ENCODE results near the gene ZNHIT2. TPM values are rescaled to one million over a fixed set of nuclear protein-coding genes. Genes with fewer than 3 reads are reported as not detected.

Gene ZNHIT2
- total and polyA plus RNA-seq, 2 experiments from 2014 or later, result 17.7 to 18.1 TPM

- no peak overlapping the region for H3K27ac ChIP-seq (ENCODE audit: low read depth)
These were observed 16.7 kb downstream of the ZNHIT2 start for GRCh38 chr11:65100674-65101350.

DNA sequence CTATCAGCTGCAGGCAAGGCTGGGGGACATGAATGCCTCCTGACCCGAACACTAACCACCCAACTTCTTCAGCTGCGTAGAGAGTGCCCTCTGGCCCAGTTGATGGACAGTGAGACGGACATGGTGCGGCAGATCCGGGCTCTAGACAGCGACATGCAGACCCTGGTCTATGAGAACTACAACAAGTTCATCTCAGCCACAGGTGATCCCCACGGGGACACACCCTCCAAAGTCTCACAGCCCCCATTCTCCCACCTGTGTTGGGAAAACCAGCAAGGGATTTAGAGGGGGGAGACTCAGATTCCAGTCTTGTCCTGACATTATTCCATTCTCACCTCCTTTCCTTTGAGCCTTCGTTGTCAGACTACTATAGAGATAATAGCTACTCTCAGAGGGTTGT is 20.6 kb downstream of the ZNHIT2 start:
- Mint-ChIP-seq H3K4me1 (peaks cover 2% of the 10 kb centered on the region; the same call in 2 of the 3 replicates), H3K4me3 (peak overlapping the region; percentile 97), H3K36me3 (ENCODE audit: low read depth) (peaks cover 4% of the 10 kb centered on the region; the same call in 2 of the 3 replicates), H3K27me3 (ENCODE audit: insufficient read depth, low read depth, poor library complexity) (peaks cover 6% of the 10 kb centered on the region), H3K27ac (no peak overlapping the region), H3K9me3 (no peaks in the 10 kb centered on the region)
- no peaks in the 10 kb centered on the region for H3K9me2 ChIP-seq (ENCODE audit: insufficient read depth)
- ATAC-seq, result no peak
- no peak overlapping the region for H2AFZ ChIP-seq
- no peaks in the 10 kb centered on the region; the same call in 1 of the 2 replicates for H4K20me1 ChIP-seq (replicated peaks; ENCODE audit: insufficient read depth)
- H3K27ac ChIP-seq (ENCODE audit: low read depth), result no peak overlapping the region
- H3F3A ChIP-seq (replicated peaks; ENCODE audit: low read depth), result 0 out of 2 replicates have a peak, but pooled peaks cover 5% of the 10 kb centered on the region
- peaks cover 27% of the 10 kb centered on the region for H3K79me2 ChIP-seq (replicated peaks; ENCODE audit: insufficient read depth)
- H3K4me2 ChIP-seq, result peak overlapping the region; percentile 70
- no peaks in the 10 kb centered on the region for H3K27me3 ChIP-seq (ENCODE audit: insufficient read depth)
- DNase-seq (ENCODE audit: low spot score), result no peak
- H3K4me3 ChIP-seq, result peak overlapping the region; percentile 96
- peaks cover 6% of the 10 kb centered on the region for H3K4me1 ChIP-seq (ENCODE audit: insufficient read depth)
- peaks cover 4% of the 10 kb centered on the region; the same call in 1 of the 2 replicates for H3K36me3 ChIP-seq (ENCODE audit: insufficient read depth)
- TF ChIP-seq, protein P1, sequence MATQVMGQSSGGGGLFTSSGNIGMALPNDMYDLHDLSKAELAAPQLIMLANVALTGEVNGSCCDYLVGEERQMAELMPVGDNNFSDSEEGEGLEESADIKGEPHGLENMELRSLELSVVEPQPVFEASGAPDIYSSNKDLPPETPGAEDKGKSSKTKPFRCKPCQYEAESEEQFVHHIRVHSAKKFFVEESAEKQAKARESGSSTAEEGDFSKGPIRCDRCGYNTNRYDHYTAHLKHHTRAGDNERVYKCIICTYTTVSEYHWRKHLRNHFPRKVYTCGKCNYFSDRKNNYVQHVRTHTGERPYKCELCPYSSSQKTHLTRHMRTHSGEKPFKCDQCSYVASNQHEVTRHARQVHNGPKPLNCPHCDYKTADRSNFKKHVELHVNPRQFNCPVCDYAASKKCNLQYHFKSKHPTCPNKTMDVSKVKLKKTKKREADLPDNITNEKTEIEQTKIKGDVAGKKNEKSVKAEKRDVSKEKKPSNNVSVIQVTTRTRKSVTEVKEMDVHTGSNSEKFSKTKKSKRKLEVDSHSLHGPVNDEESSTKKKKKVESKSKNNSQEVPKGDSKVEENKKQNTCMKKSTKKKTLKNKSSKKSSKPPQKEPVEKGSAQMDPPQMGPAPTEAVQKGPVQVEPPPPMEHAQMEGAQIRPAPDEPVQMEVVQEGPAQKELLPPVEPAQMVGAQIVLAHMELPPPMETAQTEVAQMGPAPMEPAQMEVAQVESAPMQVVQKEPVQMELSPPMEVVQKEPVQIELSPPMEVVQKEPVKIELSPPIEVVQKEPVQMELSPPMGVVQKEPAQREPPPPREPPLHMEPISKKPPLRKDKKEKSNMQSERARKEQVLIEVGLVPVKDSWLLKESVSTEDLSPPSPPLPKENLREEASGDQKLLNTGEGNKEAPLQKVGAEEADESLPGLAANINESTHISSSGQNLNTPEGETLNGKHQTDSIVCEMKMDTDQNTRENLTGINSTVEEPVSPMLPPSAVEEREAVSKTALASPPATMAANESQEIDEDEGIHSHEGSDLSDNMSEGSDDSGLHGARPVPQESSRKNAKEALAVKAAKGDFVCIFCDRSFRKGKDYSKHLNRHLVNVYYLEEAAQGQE (IDR thresholded peaks at IDR 0.05; ENCODE audit: unreplicated experiment), result no peak
- no peak for TF ChIP-seq ZNF462 (CRISPR knock-in tag; IDR thresholded peaks at IDR 0.05)
- TF ChIP-seq, protein P2, sequence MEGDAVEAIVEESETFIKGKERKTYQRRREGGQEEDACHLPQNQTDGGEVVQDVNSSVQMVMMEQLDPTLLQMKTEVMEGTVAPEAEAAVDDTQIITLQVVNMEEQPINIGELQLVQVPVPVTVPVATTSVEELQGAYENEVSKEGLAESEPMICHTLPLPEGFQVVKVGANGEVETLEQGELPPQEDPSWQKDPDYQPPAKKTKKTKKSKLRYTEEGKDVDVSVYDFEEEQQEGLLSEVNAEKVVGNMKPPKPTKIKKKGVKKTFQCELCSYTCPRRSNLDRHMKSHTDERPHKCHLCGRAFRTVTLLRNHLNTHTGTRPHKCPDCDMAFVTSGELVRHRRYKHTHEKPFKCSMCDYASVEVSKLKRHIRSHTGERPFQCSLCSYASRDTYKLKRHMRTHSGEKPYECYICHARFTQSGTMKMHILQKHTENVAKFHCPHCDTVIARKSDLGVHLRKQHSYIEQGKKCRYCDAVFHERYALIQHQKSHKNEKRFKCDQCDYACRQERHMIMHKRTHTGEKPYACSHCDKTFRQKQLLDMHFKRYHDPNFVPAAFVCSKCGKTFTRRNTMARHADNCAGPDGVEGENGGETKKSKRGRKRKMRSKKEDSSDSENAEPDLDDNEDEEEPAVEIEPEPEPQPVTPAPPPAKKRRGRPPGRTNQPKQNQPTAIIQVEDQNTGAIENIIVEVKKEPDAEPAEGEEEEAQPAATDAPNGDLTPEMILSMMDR (conservative IDR thresholded peaks at IDR 0.05; ENCODE audit: low read depth in 2 of 2), result no peak

More at GRCh38 chr11:65100674-65101350, 16.7 kb downstream of the ZNHIT2 start:
- peaks cover 46% of the 10 kb centered on the region for H3K79me2 ChIP-seq (replicated peaks; ENCODE audit: insufficient read depth)
- peaks cover 6% of the 10 kb centered on the region for H3K4me1 ChIP-seq (ENCODE audit: insufficient read depth)
- H3K4me1 Mint-ChIP-seq, result peaks cover under 1% of the 10 kb centered on the region; the same call in 2 of the 3 replicates
- no peak for DNase-seq (ENCODE audit: low spot score)
- ATAC-seq, result no peak
- no peak overlapping the region for H3K4me2 ChIP-seq
- 0 out of 2 replicates have a peak, but pooled peaks cover 5% of the 10 kb centered on the region for H3F3A ChIP-seq (replicated peaks; ENCODE audit: low read depth)
- peaks cover 7% of the 10 kb centered on the region; the same call in 1 of the 2 replicates for H3K36me3 ChIP-seq (ENCODE audit: insufficient read depth)
- no peaks in the 10 kb centered on the region for H3K9me2 ChIP-seq (ENCODE audit: insufficient read depth)
- no peak overlapping the region for H3K4me3 ChIP-seq
- H3K4me3 Mint-ChIP-seq, result no peak overlapping the region
- peaks cover 4% of the 10 kb centered on the region for H3K36me3 Mint-ChIP-seq (ENCODE audit: low read depth)
- TF ChIP-seq, protein P2 (conservative IDR thresholded peaks at IDR 0.05; ENCODE audit: low read depth in 2 of 2), result peak; percentile 13 to 37; a peak in 2 of 4 replicates
- no peak for TF ChIP-seq EZH2 (IDR thresholded peaks at IDR 0.05; ENCODE audit: low read depth, unreplicated experiment)
- no peaks in the 10 kb centered on the region for H3K27me3 ChIP-seq (ENCODE audit: insufficient read depth)
- no peak overlapping the region for H2AFZ ChIP-seq
- H3K9me3 Mint-ChIP-seq, result no peaks in the 10 kb centered on the region
- peaks cover 2% of the 10 kb centered on the region; the same call in 1 of the 2 replicates for H4K20me1 ChIP-seq (replicated peaks; ENCODE audit: insufficient read depth)
- H3K27ac Mint-ChIP-seq, result no peak overlapping the region
- peaks cover 3% of the 10 kb centered on the region for H3K27me3 Mint-ChIP-seq (ENCODE audit: insufficient read depth, low read depth, poor library complexity)

Data from GM23338 (cell line).